NCI-H446 treated with DMSO at 0.1 percent for 48 hours (cell line): Measurements from ENCODE around the gene MALL.
A peak's percentile ranks its signal among the peaks of the same experiment; 100 is the strongest.
"Not testable (repeated sequence)": the region's sequence is repeated elsewhere in the genome, so short reads cannot be mapped to it uniquely, and the experiment has no call there.

Source experiments
- DNase-seq: peaks from one replicate; lab custom pipeline; 2025; lab: John Stamatoyannopoulos, UW

MALL gene

DNA sequence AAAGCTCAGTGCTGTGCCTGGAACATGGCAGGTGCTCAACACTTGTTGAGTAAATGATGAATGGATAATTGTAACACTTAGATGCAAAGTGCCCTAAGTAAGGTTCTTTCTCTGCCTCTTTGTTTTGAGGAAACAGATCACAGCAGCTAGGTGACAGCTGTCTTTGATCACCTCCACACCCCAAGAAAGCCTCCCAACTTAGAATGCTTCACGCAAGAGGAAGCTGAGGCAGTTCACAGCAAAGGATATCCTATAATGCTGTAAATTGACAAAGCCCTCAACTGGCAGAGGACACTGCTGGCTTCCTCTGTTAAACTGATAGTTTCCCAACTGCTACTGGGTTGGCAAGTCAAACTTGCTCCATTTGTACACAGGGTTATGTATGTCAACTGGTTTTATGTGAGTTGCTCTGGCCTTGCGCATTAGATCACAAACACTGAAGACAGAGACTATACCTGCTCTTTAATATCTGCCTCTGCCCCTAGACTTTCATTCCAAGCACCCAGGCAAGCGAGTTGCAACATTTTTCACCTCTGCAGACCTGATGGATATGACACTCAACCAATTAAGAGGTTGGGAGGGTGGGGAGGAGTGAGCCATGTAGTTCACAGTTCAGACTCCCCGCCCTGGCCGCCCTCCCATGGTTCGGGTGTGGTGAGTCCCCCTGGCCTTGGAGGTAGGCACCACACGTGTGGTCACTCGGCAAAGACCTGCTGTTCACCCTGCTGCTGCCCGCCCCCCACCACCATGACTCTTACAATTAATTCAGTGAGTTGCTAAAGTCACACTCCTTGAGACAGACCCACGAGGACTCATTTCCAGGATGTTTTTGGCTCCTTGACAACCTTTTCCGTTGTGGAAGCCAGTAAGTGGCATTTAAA is 4.8 kb upstream of the MALL start:
- DNase-seq, result no peak

DNA sequence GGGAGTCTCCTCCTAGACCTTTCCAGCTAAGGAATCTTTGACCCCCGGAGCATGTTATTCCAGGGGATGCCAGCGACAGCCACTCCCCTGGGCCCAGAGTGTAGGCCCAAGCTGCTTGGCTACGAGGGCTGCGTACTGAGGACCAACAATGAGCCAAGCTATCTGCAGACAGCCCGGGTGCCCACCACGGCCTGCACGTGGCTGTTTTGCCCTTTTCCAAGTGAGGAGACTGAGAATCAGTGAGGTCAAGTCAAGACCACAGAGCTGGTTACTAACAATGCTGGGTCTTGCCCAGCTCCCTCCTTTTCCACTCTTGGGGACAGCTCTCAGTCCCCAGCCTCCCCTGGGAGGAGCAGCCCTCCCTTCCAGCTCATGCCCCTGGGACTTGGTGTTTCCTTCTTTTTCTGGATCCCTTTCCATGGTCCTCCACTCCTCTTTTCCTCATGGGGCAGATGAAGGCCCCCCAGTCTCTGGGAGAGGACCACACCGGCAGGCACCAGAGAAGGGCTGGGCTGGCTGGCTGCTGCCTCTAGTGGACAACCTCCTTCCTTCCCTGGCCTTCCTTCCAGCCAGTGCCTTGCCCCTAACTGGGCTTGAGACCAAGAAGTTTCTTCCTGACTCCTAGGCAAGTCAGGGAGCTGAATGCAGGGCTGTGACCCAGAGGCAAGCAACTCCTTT is 550 bp upstream of the MALL start:
- no peak for DNase-seq

DNA sequence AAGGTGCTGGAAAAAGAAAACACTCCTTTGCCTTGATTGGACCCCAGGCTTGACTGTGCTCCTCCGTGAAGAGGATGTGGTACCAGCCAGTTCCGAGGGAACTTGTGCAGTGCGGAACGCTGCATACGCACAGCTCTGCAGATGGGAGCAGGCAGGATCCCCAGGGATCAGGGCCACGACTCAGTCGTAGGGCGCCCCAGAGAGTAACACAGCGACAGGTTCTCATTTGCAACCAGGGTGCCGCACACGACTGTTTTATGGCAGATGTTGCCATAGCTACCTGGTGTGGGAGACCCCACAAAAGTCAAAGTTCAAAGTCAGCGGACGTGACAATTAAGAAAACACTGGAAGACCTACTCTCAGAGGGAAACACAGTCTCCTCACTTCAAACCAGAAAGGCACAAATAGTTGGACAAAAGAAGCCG is 779 bp downstream of the MALL start:
- no peak for DNase-seq

DNA sequence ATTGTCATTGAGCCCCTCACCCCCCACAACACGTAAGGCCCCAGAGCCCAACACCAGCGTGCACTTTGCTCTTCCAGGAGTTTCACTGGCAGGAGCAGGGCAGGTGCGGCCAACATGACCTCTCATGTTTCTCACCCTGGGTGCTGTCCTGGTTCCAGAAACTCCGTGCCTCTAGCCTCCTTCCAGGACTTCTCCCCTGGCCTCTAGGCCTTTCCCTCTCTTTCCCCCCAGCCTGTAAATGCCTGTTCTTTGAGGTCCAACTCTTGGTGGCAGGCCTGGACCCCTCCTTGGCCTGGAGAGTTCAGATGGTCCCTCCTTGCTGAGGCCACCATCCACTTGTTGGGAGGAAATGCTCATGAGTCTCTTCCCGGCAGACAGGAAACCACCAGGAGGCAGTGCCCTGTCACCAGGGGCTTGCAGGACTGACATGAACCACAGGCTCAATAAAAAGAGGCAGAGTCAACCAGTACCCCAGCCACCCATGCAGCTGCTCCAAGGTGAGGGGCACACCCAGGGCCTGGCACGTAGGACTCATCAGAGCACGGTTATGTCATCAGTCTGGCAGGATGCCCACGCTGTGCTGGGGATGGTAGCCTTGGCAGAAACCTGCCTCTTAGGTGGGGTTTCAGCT is 1.5 kb downstream of the MALL start:
- peak; percentile 5 for DNase-seq

DNA sequence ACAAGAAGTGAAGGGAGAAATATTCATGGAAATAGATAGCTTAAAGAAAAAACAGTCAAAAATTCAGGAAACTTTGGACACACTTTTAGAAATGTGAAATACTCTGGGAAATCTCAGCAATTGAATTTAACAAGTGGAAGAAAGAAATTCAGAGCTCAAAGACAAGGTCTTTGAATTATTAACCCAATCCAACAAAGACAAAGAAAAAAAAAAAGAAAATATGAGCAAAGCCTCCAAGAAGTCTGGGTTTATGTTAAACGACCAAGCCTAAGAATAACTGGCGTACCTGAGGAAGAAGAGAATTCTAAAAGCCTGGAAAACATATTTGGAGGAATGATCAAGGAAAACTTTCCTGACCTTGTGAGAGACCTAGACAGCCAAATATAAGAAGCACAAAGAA is 7.3 kb downstream of the MALL start:
- not testable (repeated sequence) for DNase-seq

DNA sequence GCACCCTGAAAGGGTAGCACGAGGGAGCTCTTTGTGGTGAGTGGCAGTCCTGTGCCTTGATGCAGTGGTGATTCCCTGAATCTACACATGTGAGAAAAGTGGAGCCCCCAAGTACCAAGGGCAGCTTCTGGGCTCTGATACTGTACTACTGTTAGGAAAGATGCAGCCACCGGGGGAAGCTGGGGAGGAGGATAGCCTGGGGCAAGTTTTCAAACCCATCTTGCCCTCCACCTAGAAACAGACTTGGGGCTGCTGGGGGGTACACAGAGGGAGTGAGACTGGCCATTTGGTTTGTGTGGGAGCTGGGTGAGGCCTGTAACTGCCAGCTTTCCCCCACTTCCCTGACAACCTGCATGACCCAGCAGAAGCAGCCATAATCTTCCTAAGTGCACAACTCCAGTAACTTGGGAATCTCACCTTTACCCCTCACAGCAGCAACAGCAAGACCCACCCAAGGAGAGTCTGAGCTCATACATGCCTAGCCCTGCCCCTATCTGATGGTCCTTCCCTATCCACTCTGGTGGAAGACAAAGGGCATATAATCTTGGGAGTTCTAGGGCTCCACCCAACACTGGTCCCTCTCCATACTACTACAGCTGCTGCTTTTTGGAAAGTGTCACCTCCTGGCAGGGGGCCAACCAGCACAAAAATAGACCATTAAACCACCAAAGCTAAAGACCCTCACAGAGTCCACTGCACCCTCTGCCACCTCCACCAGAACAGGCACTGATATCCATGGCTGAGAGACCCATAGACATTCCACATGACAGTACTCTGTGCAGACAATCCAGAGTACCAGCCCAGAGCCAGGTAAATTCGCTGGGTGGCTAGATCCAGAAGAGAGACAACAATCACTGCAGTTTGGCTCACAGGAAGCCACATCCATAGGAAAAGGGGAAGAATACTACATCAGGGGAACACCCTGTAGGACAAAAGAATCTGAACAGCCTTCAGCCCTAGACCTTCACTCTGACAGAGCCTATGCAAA is 8.2 kb downstream of the MALL start:
- no peak for DNase-seq

DNA sequence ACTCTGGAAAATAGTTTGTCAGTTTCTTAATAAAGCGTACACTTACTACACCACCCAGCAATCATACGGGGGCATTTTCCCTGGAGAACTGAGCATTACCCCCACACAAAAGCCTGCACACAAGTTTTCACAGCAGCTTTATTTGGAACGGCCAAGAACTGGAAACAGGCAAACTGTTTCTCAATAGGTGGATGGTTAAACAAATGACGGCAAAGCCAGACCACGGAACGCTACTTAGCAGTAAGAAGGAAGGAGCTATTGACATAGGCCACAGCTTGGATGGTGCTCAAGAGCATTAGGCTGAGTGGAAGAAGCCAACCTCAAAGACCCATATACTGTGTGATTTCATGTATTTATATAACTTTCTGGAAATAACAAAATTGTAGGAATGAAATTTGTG is 9.0 kb downstream of the MALL start:
- no peak for DNase-seq

DNA sequence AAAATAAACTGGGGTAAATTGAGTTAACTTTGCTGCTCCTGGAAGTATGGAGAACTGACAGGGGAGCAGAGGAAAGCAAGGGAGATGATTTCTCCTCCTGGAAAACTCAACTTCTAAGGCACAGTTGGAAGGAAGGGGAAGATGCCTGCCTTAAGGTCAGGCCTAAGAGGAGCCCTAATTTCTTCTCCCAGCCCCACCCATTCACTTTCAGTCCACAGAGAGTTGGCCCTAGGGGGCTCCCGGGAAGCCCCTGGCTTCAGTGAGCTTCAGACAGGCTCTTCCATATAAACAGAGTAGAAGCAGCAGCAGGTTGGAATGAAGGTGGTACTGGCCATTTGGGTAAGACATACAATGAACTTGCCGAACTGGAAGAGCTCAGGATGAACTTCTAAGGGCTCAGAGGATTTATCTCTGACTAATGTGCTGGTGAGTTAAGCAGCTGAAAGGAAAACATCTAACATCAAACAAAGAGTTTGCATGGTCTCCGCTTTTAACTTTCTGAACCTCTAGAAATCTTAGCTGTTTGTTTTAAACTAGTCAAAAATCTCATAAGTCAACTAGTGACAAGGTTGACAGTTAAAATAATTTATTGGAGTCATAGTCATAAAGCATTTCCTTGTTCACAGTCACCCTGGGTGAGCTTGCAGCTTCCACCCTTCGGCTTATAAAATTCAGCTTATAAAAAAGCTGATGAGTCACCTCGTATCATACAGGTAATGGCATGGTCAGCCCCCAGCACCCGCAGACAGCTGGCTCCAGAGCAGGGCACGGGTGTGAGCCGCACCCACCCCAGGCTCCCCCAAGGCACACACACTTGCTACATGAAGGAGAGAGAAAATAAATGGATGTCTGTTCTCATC is 9.8 kb downstream of the MALL start:
- DNase-seq, result no peak

DNA sequence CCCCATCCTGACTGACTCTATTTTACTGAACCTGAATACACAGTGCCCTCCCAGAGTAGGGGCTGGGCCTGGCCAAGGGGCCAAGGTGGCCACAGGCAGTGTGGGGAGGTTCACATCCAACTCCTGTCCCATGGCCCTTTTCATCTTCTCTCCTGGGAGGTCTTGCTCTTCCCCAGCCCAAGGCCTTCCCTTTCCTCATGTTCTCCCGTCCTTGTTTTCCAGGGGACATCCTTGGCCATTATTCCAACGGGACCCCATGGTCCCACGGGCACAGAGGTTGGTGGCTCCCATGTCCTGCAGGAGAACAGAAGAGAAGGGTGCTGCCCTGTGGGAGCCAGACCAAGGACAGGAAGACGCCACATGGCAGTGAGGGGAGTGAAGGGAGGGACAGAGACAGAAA is 10.4 kb downstream of the MALL start:
- DNase-seq, result no peak

DNA sequence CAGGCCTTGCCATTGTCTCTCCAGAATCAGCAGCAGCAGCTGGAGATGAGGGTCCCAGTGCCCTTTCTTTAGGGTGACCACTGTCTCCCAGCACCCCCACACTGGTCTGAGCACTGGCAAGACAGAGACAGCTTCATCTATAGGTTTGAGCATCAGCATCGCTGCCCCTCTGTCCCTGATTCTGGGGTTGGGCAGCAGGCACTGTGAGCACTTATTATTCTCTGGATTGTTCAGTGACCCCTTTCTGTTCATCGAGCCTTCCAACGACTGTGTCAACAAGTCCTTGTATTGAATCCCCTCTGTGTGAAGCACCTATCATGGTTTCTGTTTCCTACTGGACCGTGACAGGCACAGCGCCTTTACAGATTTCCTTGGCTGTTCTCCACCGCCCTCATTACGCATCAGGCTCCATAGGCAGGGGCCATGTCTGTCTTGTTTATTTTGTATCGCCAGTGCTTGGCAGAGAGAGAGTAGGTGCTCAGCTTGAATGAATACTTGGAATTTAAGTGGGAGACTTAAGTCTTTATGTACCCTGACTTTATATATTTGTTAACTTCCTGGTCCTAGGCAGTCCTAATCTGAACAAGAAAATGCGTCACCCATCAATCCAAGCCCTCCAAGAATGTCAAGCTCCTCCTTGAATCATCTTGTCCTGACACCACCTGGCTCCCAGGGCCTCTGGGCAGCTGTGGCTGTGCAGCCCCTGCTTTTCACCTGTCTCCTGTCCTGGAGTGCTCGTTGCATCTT is 11.4 kb downstream of the MALL start:
- DNase-seq, result peak; percentile 85

DNA sequence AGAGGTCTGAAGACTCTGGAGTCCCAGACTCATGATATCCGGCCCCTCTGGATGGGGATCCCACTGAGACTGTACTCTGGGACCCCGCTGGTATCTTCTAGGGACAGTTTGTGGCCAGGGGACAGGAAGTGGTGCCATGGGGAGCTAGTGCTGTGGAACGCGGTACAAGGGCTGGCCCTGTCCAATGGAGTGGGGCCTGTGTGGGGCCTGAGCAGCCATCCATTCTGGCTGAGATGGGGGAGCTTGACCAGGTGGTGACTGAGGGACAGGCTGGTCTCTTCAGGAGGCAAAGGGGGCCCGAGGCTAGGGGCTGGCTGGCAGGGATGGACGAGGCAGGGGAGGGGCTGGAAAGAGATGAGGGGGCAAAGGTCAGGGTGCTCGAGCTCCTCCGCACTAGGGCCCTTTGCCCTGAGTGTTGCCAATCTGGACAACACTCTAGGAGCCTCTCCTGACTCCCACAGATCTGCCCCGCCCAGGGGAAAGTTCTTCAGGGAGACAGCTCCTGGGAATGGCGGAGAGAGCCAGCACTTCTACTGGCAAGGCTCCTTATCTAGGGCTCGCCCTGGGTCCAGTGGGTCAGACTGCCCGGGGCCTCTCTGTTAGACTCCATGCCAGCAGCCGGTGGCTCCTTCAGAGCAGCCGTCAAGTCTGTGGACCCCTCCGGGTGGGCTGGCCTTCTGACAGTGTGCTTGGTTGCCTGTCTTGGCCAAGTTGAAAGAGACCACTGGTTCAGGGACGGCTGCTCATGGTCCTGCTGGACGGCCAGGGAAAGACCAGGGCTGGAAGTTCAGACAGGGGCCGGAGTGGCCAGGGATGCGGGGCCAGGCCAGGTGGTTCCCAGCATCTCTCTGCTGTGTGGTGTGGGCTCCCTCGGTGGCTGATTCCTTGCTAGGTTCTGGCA is 12.3 kb downstream of the MALL start:
- no peak for DNase-seq

DNA sequence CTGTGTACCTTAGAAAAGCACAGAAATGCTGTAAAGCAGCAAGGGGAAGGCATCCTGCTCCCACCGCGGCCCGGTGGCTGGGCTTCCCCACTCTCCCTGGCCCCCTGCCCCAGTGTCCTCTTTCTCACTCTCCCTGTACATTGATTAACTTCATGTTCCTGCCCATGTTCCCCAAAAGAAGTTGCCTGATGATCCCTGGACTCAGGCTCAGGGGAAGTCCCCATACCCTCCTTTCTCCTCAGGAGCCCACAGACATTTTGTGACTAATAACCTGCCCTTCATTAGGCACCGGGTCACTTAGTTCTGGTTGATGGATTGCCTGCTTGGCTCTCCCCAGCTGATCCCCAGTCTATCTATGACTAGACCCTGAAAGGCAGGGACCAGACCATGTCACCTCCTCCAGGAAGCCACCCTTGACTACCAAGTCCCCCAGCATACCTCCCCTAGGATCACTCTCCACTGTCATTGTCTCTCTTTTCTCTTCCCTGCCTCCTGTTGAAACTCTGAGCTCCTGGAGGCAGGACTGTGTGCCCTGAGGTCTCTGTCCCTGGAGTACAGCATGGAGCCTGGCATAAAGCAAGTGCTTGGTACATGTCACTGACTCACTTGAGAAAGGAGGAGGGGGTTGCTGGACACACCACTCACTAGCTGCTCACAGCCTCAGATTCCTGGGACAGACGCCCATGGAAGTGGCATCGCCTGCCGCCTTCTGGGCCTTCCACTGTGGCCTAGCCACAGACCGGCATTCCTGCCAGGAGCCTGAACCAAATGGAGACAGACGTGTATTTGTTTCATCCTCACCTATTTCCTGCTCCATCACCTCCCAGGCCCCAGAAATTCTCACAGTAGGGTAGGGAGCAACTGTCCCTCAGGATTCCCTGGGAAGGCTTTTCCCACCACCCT is 13.5 kb downstream of the MALL start:
- DNase-seq, result peak; percentile 19

DNA sequence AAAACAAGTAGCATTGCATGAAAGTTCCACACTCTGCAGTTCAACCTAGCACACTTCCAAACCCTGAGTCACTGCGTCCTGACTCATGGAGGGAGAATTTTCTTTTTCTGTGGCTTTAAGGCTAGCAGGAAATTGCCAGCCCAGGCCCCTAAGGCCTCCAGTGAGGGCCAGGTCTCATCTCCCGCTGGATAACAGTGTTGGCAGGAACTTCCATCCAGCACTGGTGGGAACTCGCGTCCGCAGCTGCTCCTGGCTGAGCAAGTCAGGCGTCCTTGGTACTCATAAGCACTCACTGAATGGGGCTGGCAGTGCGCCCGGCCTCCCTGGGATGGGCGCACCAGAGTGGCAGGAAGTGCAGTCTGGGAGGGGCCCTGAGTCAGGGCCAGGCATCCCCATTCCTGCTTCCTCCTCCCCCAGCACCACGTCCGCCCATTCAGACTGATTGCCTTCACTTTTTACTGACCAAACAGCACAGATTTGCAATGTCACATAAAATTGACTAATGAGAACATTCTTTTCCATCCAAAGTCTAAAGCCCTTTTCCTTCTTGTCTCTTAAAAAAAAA is 14.3 kb downstream of the MALL start:
- DNase-seq, result peak; percentile 98

DNA sequence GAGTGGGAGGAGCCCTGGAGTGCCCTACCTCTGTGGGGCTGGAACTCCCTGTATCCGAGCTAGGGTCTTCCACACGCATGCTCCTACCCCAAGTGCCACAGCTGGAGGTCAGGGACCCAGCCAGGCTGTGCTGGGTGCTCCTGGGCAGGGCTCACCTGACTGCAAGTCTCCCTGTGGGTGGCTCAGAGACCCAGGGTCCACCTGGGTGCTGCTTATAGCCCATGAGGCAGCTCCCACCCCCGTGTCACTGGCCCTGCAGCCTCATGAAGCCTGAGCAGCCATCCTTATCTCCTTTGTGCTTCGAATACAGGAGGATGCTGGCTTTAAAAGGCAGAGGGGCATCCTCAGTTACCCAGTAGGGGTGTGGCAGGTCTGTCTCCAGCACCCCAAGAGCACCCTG is 14.7 kb downstream of the MALL start:
- DNase-seq, result not testable (repeated sequence)

DNA sequence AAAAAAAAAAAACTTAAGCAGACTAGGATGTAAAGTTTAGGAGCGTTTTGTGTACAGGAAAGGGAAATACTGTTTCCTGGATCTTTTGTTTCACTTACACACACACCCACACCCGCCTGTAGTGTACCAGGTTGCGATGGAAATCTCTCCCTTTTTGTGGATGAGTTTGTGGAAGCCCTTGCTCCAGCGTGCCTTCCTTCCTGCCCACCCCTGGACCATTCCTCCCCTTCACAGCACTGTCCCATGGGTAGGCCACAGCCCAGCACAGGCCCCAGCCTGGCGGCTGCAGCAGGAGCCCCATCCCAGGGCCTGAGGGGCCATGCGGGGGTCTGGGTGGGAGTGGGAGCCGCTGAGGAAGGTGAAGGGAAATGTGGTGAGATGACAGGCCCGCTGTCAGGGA is 15.1 kb downstream of the MALL start:
- DNase-seq, result no peak

DNA sequence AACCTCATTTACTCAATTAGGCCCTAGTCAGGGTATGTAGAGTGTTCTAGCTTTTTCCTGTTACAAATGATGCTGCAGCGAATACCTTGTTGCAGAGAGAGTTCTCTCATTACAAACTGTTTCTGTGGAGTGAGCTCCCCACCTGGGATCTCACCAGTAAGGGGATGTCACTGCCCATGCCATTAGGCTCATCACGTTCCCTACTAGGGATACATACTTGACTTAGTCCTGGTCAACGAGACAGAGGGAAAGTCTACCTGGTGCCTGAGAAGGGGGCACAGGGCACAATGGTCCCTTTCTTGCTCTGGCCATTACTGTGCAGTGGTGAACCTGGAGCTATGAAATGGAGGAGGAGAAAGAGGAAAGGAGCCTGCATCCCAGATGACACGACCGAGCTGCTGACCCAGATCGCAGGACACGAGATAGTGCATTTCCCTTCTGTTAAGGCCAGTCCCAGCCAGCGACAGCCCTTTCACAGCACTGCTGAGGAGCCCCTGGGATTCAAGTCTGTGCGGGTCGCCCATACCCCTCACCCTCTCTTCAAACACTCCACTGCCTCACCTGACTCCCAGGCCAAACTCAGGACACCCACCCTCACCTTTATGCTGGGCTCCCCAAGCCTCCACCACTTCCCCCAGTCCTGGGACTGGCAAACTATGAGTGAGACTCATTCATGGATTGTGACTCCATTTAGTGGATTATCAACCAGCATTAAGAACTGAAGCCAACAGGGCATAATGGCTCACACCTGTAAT is 16.0 kb downstream of the MALL start:
- DNase-seq, result no peak

DNA sequence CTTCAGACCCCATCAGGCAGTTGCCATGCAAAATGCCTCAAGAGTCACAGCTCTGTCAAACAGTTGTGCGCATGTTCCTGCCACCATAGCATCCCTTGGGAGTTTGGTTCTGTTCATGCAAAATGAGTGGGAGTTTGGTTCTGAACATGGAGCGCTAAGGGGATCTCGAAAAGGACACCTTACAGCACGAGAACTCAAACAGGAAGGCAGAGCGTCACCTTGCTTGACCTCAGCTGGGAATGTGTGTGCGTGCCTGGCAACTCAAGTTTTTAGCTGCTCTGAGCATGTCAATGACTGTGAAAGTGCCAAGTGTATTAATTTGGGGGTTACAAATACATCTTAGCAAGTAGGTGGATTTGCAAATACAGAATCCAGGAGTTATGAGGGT is 16.6 kb downstream of the MALL start:
- DNase-seq, result no peak
